ENCODE data around the gene PLEKHO2.

Gene PLEKHO2

GRCh38 chr15:64912379-64913325 lies 70.9 kb downstream of the PLEKHO2 start:
- no peak for DNase-seq (ENCODE audit: low spot score)

GRCh38 chr15:64915518-64916227 lies 74.0 kb downstream of the PLEKHO2 start:
- DNase-seq (ENCODE audit: low spot score) = no peak

- DNase-seq (ENCODE audit: low spot score) = no peak
These were observed 74.7 kb downstream of the PLEKHO2 start for GRCh38 chr15:64916365-64916764.

- DNase-seq (ENCODE audit: low spot score) = no peak
These were observed 75.5 kb downstream of the PLEKHO2 start for GRCh38 chr15:64917211-64917610.
